HG02970 (cell line): ENCODE data around the gene CFAP69.
"Not testable (repeated sequence)": the region's sequence is repeated elsewhere in the genome, so short reads cannot be mapped to it uniquely, and the experiment has no call there.

Experiments used
- ATAC-seq: cut with Tn5 transposase; IDR thresholded peaks from one replicate; pipeline ENCODE4 v1.9.1; 2021; ENCODE audit warnings: mild to moderate bottlenecking, moderate library complexity, moderate number of reproducible peaks; ENCODE audit not compliant: unreplicated experiment, low FRiP score

The CFAP69 gene

GRCh38 chr7:90334193-90334843 lies 89.3 kb downstream of the CFAP69 start:
- no peak for ATAC-seq

DNA sequence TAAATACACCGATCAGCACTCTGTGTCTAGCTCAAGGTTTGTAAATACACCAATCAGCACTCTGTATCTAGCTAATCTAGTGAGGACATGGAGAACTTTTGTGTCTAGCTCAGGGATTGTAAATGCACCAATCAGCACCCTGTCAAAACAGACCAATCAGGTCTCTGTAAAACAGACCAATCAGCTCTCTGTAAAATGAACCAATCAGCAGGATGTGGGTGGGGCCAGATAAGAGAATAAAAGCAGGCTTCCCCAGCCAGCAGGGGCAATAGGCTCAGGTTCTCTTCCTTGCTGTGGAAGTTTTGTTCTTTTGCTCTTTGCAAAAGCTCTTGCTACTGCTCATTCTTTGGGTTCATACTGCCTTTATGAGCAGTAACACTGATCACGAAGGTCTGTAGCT lies 90.0 kb downstream of the CFAP69 start:
- ATAC-seq: not testable (repeated sequence)

- no peak for ATAC-seq
Measured at GRCh38 chr7:90337106-90337505, 92.1 kb downstream of the CFAP69 start.

- no peak for ATAC-seq
Measured at GRCh38 chr7:90345016-90345415, 100.0 kb downstream of the CFAP69 start.

GRCh38 chr7:90345595-90346335 lies 100.8 kb downstream of the CFAP69 start:
- no peak for ATAC-seq

GRCh38 chr7:90346336-90347125 lies 101.6 kb downstream of the CFAP69 start, which contains the start of gene GTPBP10:
GTPBP10 (plus strand) TSS chr7:90346716; CDS start chr7:90346742, 26 bp downstream.
- peak; percentile 98 for ATAC-seq

DNA sequence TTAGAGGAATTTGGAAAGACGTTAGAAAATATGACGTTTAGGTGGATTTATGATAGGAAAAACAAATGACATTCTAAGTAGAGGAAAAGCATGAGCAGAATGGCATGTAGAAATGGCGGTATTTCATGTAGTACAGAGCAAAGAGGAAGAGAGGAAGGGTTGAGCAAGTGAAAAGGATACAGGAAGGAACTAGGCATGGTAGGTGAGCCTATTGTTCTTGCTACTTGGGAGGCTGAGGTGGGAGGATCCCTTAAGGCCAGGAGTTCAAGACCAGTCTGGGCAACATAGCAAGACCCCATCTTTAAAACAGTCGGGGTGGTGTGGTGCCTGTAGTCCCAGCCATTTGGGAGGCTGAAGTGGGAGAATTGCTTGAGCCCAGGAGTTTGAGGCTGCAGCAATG lies 102.8 kb downstream of the CFAP69 start:
- ATAC-seq: no peak

DNA sequence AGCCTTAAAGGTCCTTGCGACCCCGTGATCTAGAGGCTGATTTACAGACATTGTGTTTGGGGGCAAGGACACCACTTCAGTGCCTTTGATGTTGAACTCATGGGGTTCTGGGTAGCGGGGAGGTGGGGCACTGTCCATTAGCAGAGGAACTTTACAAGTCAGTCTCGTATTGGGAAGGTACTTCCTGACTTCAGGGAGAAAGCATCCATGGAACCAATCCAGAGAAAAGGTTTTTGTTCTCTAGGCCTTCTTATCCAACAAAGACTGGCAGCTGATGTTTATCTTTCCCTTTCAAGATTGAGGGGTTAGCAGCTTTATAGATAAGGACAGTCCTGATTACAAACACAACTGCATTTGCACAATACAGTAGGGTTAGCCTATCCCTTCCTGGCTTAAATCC lies 104.3 kb downstream of the CFAP69 start:
- no peak for ATAC-seq

- not testable (repeated sequence) for ATAC-seq
Measured at GRCh38 chr7:90350032-90350431, 105.1 kb downstream of the CFAP69 start.

DNA sequence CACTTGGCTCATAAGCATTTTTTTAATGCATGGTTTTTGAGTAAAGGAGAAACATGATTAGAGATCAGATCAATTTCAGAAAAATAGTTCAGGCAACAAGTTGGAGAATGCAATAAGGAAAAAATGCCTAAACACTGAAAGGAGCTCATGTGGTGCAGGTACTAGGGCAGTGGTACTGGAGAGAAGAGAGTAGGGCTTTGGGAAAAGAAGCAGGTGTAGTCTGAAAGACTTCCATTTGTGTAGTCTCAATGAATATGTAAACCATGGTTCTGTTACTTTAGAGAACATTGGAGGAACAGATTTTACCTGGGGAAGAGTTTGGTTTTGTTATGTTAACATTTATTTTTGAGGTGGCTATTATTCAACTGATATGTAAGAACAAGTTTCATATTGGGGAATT lies 107.0 kb downstream of the CFAP69 start:
- ATAC-seq: no peak
